HG03442 (cell line): ENCODE data around the gene TACC2.

Experiments used
- ATAC-seq: cut with Tn5 transposase; IDR thresholded peaks from one replicate; pipeline ENCODE4 v1.9.1; 2021; ENCODE audit warnings: mild to moderate bottlenecking, moderate library complexity; ENCODE audit not compliant: unreplicated experiment

Gene TACC2

GRCh38 chr10:122116331-122116730 lies 127.4 kb downstream of the TACC2 start:
- no peak for ATAC-seq

- no peak for ATAC-seq
These were observed 128.5 kb downstream of the TACC2 start for GRCh38 chr10:122117475-122117874.

DNA sequence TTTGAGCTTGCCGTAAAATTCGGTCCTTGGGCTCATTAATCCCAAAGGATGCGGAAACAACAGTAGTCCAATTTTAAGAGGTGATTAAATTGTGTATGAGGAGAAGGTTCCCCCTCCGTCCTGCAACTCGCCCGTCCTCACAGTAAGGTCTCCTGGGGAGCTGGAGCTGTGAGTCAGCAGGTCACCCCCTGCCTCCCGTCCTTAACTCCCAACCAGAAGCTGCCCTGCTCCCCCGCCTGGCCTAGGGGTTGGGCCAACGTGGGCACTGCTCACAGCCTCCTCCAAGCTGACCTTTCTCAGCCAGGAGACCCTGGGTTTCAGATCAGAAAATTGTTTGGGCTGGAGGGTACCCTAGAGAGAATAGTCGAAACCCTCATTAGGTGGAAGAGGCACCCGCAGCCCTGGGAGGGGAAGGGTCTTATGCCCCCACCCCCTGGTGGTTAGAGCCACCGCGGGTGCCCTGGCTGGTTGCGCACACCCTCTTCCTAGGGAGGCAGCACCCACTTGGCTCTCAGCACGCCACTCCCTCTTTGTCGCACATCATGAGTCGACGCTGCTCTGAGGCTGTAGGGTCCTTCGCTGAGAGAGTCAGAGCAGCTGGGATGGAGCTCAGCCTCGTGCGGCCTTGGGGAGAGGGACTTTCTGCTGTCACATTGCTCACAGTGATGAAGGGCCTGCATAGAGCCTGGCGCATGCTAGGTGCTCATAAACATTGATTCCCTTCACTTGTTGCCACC lies 131.2 kb downstream of the TACC2 start:
- no peak for ATAC-seq

- ATAC-seq, result no peak
These were observed 132.1 kb downstream of the TACC2 start for GRCh38 chr10:122121059-122121458.

- no peak for ATAC-seq
These were observed 133.5 kb downstream of the TACC2 start for GRCh38 chr10:122122493-122122892.

GRCh38 chr10:122123186-122123585 lies 134.2 kb downstream of the TACC2 start:
- no peak for ATAC-seq

GRCh38 chr10:122124342-122124741 lies 135.4 kb downstream of the TACC2 start:
- no peak for ATAC-seq

DNA sequence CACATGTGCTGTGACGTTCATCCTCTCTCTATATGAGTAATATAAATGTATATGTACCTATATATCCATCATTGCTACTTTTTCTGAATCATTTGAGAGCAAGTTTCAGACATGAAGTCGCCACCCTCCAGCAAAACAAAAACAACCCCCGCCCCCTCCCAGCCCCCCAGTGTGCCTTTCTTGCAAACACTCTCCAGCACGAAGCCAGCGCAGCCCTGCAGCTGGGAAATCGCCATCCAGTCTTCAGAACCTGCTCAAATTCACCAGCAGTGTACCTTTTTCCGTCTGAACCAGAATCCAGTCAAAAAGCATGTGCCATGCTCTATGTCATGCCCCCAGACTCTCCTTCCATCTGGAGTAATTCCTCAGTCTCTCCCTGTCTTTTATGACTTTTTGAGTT lies 135.8 kb downstream of the TACC2 start:
- ATAC-seq, result no peak

GRCh38 chr10:122126763-122127659 lies 138.0 kb downstream of the TACC2 start:
- ATAC-seq, result no peak

DNA sequence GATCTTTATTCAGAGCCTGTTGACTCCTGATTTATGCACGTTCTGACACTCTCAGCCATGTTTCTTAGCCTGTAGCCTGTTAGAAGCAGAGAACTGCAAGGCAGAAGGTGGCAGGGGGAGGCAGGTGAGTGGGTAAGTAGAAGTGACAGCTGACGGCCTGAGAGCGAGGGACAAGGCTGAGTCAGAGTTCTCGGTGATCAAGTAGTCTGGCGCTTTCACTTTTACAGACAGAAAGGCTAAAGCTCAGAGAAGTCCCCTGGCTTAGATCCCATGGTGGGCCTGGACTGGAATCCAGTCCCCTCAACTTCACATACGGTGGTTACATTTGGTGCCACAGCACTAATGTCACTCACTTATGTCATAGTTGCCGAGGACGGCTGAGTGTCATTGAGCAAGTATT lies 139.0 kb downstream of the TACC2 start:
- no peak for ATAC-seq

- no peak for ATAC-seq
These were observed 139.4 kb downstream of the TACC2 start for GRCh38 chr10:122128357-122128756.

DNA sequence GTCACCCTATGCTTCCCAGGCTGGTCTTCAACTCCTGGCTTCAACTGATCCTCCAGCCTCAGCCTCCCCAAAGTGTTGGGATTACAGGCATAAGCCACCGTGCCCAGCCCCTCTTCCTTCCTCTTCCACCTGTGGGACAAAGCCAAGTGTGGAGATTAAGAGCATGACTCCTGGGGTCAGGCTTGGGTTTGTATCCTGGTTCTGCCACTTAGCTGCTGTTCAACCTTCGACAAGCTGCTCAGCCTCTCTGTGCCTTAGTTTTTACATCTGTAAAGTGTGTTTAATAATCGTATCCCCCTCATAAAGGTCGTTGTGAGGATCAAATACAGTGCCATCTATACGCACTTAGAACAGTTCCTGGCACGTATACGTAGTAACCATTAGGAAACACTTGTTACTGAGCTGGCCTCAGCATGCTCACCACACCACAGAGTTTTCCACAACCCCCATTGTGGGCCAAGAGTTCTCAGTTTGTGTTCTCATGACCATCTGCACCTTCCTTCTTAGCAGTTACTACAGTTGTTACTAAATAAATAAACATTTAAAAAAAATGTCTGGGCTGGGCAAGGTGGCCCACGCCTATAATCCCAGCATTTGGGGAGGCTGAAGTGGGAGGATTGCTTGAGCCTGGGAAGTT lies 141.6 kb downstream of the TACC2 start:
- ATAC-seq, result no peak

DNA sequence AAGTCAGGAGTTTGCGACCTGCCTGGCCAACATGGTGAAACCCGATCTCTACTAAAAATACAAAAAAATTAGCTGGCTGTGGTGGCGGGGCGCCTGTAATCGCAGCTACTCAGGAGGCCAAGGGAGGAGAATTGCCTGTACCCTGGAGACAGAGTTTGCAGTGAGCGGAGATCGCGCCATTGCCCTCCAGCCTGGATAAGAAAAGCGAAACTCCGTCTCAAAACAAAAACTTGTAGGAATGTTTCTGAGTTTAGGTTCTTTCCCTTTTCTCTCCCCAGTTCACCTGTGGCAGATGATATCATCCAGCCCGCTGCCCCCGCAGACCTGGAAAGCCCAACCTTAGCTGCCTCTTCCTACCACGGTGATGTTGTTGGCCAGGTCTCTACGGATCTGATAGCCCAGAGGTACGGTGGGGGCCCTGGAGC lies 143.4 kb downstream of the TACC2 start:
- no peak for ATAC-seq

- no peak for ATAC-seq
These were observed 144.1 kb downstream of the TACC2 start for GRCh38 chr10:122132882-122133565.

DNA sequence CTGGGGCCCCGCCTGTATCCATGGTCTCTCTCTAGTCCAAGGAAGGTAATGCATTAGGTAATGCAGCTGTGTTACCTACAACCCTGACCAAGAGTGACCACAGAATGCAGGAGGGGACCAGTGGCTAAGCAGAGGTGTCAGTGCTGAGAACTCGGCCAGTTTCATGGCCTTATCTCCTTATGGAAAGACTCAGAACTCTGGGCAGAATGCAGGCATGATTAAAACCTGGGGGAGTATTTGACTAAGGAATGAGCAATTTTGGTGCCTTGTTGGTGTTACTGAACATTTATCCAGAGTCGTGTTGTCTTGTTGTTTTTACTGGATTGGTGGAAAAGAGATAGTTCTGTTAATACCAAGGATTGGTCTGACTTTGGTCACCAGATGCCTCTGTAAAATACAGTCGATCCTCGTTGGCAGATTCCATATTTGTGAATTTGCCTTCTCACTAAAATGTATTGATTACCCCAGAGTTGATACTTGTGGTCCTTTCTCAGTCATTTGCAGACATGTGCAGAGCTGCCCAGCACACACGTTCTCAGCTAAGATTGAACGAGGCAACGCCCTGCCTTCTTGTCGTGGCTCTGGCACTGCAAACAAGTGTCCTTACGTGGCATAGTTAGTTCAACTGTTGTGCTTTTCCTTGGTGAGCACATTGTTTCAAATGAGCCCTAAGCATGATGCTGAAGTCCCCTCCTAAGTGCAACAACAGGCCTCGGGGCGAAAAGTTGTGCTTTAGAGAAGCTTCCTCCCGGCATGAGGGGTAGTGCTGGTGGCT lies 146.5 kb downstream of the TACC2 start:
- no peak for ATAC-seq

- no peak for ATAC-seq
These were observed 150.1 kb downstream of the TACC2 start for GRCh38 chr10:122138831-122139625.

GRCh38 chr10:122139627-122140170 lies 150.7 kb downstream of the TACC2 start:
- ATAC-seq, result no peak

DNA sequence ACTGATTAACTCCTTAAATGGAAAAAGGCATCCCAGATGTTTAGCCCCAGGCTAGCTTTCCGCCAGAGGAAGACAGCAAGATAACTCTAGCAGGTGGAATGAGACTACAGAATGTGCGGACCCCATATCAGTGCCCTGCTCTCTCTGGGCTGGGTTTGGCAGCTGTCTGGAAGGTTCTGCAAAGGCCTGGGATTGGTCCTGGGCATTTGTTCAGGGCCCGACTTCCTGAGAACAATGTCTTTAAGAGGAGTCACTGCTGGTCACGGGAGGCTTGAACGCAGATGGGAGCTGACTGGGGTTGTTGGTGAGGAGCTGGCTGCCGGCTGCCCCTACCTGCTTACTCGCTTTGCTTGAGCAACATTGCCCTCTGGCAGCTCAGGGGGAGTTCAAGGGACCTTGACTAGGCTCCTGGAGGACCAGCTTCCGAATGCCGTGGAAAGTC lies 151.5 kb downstream of the TACC2 start:
- ATAC-seq, result no peak
